Astrocyte (in vitro differentiated cells and primary cell): ENCODE data around the gene PTPN3. TPM values are rescaled to one million over a fixed set of nuclear protein-coding genes. Genes with fewer than 3 reads are reported as not detected.

Experiments
- DNase-seq: peaks from one replicate; pipeline ENCODE4 v3.0.0-alpha.2; 2010; ENCODE audit warnings: low read depth
- FAIRE-seq: peaks from 2 replicates; lab custom pipeline; 2011; peaks lifted over from hg19 to GRCh38; lab: Jason Lieb, UNC
- H2AFZ ChIP-seq: 2 replicates; pipeline ENCODE4 v1.6.0; 2012; ENCODE audit warnings: low read depth, low read length, inconsistent platforms
- H3K27ac ChIP-seq: 2 replicates; pipeline ENCODE4 v1.5.1; 2011; ENCODE audit warnings: low read depth, low read length, inconsistent platforms
- H3K27me3 ChIP-seq: 2 replicates; pipeline ENCODE4 v1.6.0; 2011; ENCODE audit warnings: low read length, inconsistent platforms; ENCODE audit not compliant: insufficient read depth
- H3K36me3 ChIP-seq: 2 replicates; pipeline ENCODE4 v1.5.1; 2011; ENCODE audit warnings: low read length, inconsistent platforms; ENCODE audit not compliant: insufficient read depth
- H3K4me1 ChIP-seq: 2 replicates; pipeline ENCODE4 v1.5.1; 2011; ENCODE audit warnings: low read length, inconsistent platforms; ENCODE audit not compliant: insufficient read depth
- H3K4me2 ChIP-seq: 2 replicates; pipeline ENCODE4 v1.6.0; 2012; ENCODE audit warnings: low read length, inconsistent platforms
- H3K4me3 ChIP-seq: 2 replicates; pipeline ENCODE4 v1.5.1; 2011; ENCODE audit warnings: low read depth, mild to moderate bottlenecking, low read length, inconsistent platforms; ENCODE audit not compliant: insufficient read depth
- H3K79me2 ChIP-seq: 2 replicates; pipeline ENCODE4 v1.6.0; 2012; ENCODE audit warnings: mild to moderate bottlenecking, low read length, inconsistent platforms; ENCODE audit not compliant: insufficient read depth
- H3K9ac ChIP-seq: 2 replicates; pipeline ENCODE4 v1.6.0; 2012; ENCODE audit warnings: mild to moderate bottlenecking, low read length, inconsistent platforms
- H3K9me3 ChIP-seq: 2 replicates; pipeline ENCODE4 v1.5.1; 2012; ENCODE audit warnings: low read depth, mild to moderate bottlenecking, low read length, inconsistent platforms; ENCODE audit not compliant: insufficient read depth
- H4K20me1 ChIP-seq: 2 replicates; pipeline ENCODE4 v1.6.0; 2012; ENCODE audit warnings: low read length, inconsistent platforms; ENCODE audit not compliant: insufficient read depth
- H3K27ac Mint-ChIP-seq: one replicate; pipeline ENCODE4 v1.8.0; 2021; ENCODE audit warnings: mild to moderate bottlenecking, mixed read lengths; ENCODE audit not compliant: unreplicated experiment
- H3K27me3 Mint-ChIP-seq: one replicate; pipeline ENCODE4 v1.8.0; 2021; ENCODE audit warnings: low read depth, mixed read lengths; ENCODE audit not compliant: unreplicated experiment
- H3K36me3 Mint-ChIP-seq: one replicate; pipeline ENCODE4 v1.8.0; 2021; ENCODE audit warnings: low read depth, mixed read lengths; ENCODE audit not compliant: unreplicated experiment
- H3K4me1 Mint-ChIP-seq: one replicate; pipeline ENCODE4 v1.8.0; 2021; ENCODE audit warnings: low read depth, mixed read lengths; ENCODE audit not compliant: unreplicated experiment
- H3K4me3 Mint-ChIP-seq: one replicate; pipeline ENCODE4 v1.8.0; 2021; ENCODE audit warnings: mild to moderate bottlenecking, moderate library complexity, mixed read lengths; ENCODE audit not compliant: unreplicated experiment
- H3K9me3 Mint-ChIP-seq: one replicate; pipeline ENCODE4 v1.8.0; 2021; ENCODE audit warnings: mild to moderate bottlenecking, mixed read lengths; ENCODE audit not compliant: unreplicated experiment
- CTCF ChIP-seq: IDR thresholded peaks from 2 replicates; pipeline ENCODE4 v1.5.1; 2011; ENCODE audit warnings: low read depth, mild to moderate bottlenecking, inconsistent platforms, low read length, moderate library complexity; ENCODE audit not compliant: insufficient read depth
- EZH2 ChIP-seq: IDR thresholded peaks from 2 replicates; pipeline ENCODE4 v1.6.1; 2012; ENCODE audit warnings: mild to moderate bottlenecking, low read length, inconsistent platforms; ENCODE audit not compliant: insufficient read depth
- total RNA-seq: library from RNA; stranded (reverse); gene quantifications from 2 replicates; pipeline ENCODE4 v1.2.1, GENCODE V29; 2021

PTPN3 gene
- total RNA-seq, 1 donor from 2014 or later: 1.1 TPM

- Mint-ChIP-seq H3K27ac (peak overlapping the region; percentile 82), H3K9me3 (no peaks in the 10 kb centered on the region), H3K4me1 (peaks cover 24% of the 10 kb centered on the region), H3K4me3 (no peak overlapping the region), H3K36me3 (no peaks in the 10 kb centered on the region), H3K27me3 (no peaks in the 10 kb centered on the region)
- no peak for TF ChIP-seq EZH2
- TF ChIP-seq CTCF: no peak
- Histone ChIP-seq H3K9me3 (no peaks in the 10 kb centered on the region), H3K4me3 (no peak overlapping the region), H4K20me1 (no peaks in the 10 kb centered on the region), H2AFZ (no peak overlapping the region), H3K4me1 (peaks cover 8% of the 10 kb centered on the region), H3K27me3 (no peaks in the 10 kb centered on the region), H3K27ac (no peak overlapping the region), H3K36me3 (no peaks in the 10 kb centered on the region), H3K79me2 (no peaks in the 10 kb centered on the region), H3K9ac (no peak overlapping the region), H3K4me2 (no peak overlapping the region)
- no peak for FAIRE-seq
- peak; percentile 61 for DNase-seq
These were observed 45.3 kb downstream of the PTPN3 start for GRCh38 chr9:109452761-109453160.

- Mint-ChIP-seq H3K27ac (peak overlapping the region; percentile 38), H3K9me3 (no peaks in the 10 kb centered on the region), H3K4me1 (peaks cover 28% of the 10 kb centered on the region), H3K4me3 (no peak overlapping the region), H3K36me3 (no peaks in the 10 kb centered on the region), H3K27me3 (no peaks in the 10 kb centered on the region)
- no peak for FAIRE-seq
- Histone ChIP-seq H2AFZ (no peak overlapping the region), H3K9ac (no peak overlapping the region), H3K4me2 (no peak overlapping the region), H3K36me3 (no peaks in the 10 kb centered on the region), H3K4me3 (no peak overlapping the region), H4K20me1 (no peaks in the 10 kb centered on the region), H3K27ac (no peak overlapping the region), H3K27me3 (no peaks in the 10 kb centered on the region), H3K79me2 (no peaks in the 10 kb centered on the region), H3K9me3 (no peaks in the 10 kb centered on the region), H3K4me1 (peaks cover 12% of the 10 kb centered on the region)
- TF ChIP-seq CTCF (no peak), EZH2 (no peak)
- DNase-seq: no peak
These were observed 46.6 kb downstream of the PTPN3 start for GRCh38 chr9:109451311-109452025.

DNA sequence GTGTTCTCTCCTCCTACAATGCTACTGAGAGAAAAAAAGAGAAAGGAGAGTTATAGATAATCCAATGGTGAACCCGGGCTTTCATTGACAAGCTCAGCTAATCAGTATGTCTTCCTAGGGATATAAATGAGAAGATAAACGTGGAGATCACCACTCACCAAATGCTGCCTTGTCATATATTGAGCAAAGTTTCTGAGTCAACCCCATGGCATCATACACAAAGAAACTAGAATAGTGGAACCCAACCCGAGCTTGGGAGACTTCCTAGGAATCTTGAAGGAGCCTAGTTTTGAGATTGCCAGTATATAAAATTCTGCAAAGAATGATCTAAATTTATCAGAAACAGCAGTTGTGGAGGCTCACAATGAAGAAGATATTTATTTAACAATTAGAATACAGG is 47.8 kb downstream of the PTPN3 start:
- Histone ChIP-seq H3K4me1 (peaks cover 12% of the 10 kb centered on the region), H3K27me3 (no peaks in the 10 kb centered on the region), H3K36me3 (no peaks in the 10 kb centered on the region), H3K9ac (no peak overlapping the region), H3K27ac (no peak overlapping the region), H3K4me3 (no peak overlapping the region), H3K4me2 (no peak overlapping the region), H4K20me1 (no peaks in the 10 kb centered on the region), H3K79me2 (no peaks in the 10 kb centered on the region), H3K9me3 (no peaks in the 10 kb centered on the region), H2AFZ (no peak overlapping the region)
- FAIRE-seq: no peak
- H3K27me3 Mint-ChIP-seq: no peaks in the 10 kb centered on the region
- no peaks in the 10 kb centered on the region for H3K36me3 Mint-ChIP-seq
- no peak for TF ChIP-seq CTCF
- no peak for TF ChIP-seq EZH2
- peaks cover 28% of the 10 kb centered on the region for H3K4me1 Mint-ChIP-seq
- no peak for DNase-seq
- H3K4me3 Mint-ChIP-seq: no peak overlapping the region
- no peak overlapping the region for H3K27ac Mint-ChIP-seq
- no peaks in the 10 kb centered on the region for H3K9me3 Mint-ChIP-seq
